Measurements from ENCODE around the gene CXCL9.
"Not testable (repeated sequence)": the region's sequence is repeated elsewhere in the genome, so short reads cannot be mapped to it uniquely, and the experiment has no call there.

CXCL9 gene

DNA sequence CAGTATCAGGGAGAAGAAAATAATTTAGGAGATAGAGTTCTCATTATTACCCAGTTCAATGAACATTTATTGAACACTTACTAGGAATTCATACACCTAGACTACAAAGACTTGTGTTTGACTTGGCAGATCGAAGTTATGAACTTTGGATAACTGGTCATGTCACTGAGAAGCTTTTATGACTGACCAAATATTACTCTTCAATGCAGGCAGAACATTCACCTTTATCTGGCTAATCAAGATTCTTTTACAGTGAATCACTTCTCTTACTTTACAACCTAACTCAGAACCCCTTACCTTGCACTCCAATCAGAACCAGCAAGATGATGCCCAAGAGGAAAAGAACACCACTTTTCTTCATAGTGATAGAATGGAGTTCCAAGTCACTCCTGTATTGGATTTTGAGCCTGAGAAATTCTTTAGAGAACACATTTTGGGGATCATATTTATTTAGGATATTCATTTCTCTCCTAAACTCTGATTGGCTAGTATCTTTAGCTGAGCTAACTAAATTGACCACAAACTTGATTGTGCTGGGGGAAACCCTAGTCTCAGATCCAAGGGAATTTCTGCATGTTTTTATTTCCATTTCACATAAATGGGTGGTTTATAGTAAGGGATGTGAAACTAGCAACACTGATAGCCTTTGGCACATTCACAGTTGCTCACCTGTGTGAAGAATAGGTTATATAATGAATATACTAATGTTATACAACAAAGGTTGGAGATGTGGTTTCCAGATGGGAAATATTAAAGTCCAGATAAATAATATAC, at the start of gene CXCL9:
CXCL9 (minus strand) TSS at position 421 of the 774 bp plus-strand sequence; CDS start at position 361, 60 bp downstream.
- no peak for DNase-seq

DNA sequence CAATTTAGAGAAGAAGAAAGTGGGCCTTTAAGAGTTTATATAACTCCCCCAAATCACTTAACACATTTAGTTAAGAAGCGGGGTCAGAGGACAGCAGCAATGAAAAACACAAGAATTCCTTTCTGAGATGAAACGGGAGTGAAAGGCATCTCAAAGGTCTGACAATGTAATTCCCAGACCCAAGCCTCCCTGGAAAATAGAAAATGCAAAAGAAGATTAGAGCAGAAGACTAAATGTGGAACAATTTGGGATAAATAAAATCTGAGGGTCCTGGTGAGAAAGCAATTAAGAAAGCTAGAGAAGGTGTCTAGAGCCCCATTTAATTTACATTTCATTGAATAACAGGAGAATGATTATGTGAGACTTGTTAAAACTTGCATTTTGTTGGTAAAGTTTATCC, 48.1 kb upstream of the CXCL9 start:
- no peak for DNase-seq

DNA sequence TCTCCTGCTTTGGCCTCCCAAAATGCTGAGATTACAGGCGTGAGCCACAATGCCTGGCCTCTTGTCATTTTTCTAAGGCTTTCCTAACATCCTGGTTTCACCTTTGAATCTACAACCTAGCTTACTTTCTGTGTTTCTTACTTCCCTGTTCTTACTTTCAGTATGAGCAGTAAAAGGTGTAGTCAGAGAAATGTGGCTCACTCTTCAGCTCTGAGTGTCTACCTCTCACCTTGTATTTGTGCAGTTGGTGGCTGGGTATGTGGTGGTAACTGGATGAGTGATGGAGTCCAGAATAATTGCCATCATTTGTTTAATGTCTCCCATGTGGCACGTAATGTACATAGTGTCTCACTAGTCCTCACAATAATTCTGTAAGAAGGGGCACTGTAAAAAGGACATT, 47.7 kb upstream of the CXCL9 start:
- DNase-seq: no peak

DNA sequence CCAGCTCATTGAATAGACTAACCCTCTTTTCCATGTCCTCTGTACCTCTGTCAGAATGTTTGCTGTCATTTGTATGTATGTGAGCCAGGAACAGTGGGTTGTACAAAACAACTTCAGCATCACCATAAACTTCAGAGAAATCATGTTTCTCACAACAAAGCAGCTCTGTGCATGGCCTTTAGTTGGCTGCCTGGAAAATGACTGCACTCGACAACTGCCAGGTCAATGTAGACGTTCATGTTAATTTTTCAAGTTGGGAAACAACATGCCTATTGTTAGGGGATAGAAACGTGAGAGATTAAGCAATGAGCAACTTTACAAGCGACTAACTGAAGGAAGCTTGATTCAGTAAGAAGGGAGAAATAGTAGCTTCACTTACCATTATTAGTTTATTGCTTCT, 46.4 kb upstream of the CXCL9 start:
- DNase-seq: no peak

DNA sequence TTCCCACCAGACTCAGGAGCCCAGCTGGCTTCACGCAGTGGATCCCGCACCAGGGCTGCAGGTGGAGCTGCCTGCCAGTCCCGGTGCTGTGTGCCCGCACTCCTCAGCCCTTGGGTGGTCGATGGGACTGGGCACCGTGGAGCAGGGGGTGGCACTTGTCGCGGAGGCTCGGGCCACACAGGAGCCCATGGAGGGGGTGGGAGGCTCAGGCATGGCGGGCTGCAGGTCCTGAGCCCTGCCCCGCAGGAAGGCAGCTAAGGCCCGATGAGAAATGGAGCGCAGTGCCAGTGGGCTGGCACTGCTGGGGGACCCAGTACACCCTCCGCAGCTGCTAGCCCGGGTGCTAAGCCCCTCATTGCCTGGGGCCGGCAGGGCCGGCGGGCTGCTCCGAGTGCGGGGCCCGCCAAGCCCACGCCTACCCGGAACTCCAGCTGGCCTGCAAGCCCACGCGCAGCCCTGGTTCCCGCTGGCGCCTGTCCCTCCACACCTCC, 43.3 kb upstream of the CXCL9 start:
- DNase-seq: not testable (repeated sequence)

DNA sequence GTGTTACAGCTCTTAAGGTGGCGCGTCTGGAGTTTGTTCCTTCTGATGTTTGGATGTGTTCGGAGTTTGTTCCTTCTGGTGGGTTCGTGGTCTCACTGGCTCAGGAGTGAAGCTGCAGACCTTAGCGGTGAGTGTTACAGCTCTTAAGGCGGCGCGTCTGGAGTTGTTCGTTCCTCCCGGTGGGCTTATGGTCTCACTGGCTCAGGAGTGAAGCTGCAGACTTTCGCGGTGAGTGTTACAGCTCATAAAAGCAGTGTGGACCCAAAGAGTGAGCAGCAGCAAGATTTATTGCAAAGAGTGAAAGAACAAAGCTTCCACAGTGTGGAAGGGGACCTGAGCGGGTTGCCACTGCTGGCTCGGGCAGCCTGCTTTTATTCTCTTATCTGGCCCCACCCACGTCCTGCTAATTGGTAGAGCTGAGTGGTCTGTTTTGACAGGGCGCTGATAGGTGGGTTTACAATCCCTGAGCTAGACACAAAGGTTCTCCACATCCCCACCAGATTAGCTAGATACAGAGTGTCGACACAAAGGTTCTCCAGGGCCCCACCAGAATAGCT, 42.6 kb upstream of the CXCL9 start:
- not testable (repeated sequence) for DNase-seq

DNA sequence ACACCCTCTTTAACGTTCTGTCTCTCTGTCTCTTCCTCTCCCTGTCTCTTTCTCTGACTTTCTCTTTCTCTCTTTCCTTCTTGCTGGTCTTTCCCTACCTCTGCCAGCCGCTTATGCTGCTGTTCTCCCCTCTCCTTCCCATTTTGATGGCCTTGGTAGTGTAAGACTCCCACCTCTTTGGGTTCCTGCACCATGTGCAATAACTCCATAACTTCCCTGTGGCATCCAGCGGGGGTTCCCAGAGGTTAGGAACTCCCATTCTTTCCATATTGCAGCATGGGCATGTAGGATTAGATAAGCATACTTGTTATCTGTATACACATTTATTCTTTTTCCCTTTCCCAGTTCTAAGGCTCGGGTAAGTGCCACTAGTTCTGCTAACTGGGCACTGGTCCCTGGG, 37.4 kb upstream of the CXCL9 start:
- not testable (repeated sequence) for DNase-seq

DNA sequence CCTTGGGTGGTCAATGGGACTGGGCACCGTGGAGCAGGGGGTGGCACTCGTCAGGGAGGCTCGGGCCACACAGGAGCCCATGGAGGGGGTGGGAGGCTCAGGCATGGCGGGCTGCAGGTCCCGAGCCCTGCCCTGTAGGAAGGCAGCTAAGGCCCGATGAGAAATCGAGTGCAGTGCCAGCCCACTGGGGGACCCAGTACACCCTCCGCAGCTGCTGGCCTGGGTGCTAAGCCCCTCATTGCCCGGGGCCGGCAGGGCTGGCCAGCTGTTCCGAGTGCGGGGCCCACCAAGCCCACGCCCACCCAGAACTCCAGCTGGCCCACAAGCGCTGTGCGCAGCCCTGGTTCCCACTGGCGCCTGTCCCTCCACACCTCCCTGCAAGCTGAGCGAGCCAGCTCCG, 36.0 kb upstream of the CXCL9 start:
- DNase-seq: not testable (repeated sequence)

DNA sequence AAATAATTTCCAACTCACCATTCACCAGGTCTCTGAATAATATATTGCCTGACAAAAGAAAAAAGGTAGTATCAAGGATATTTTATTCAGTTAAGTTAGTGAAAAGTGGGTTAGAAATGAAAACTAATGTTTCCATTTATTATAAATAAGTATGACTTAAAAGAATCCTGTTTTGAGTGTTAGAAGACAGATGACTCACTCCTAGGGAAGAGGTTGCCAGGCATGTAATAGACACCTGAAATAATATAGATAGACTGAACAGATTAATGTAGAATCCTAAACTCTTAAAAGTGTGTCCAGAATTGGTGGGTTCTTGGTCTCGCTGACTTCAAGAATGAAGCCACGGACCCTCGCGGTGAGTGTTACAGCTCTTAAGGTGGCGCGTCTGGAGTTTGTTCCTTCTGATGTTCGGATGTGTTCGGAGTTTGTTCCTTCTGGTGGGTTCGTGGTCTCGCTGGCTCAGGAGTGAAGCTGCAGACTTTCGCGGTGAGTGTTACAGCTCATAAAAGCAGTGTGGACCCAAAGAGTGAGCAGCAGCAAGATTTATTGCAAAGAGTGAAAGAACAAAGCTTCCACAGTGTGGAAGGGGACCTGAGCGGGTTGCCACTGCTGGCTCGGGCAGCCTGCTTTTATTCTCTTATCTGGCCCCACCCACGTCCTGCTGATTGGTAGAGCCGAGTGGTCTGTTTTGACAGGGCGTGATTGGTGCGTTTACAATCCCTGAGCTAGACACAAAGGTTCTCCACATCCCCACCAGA, 35.1 kb upstream of the CXCL9 start:
- DNase-seq: not testable (repeated sequence)

DNA sequence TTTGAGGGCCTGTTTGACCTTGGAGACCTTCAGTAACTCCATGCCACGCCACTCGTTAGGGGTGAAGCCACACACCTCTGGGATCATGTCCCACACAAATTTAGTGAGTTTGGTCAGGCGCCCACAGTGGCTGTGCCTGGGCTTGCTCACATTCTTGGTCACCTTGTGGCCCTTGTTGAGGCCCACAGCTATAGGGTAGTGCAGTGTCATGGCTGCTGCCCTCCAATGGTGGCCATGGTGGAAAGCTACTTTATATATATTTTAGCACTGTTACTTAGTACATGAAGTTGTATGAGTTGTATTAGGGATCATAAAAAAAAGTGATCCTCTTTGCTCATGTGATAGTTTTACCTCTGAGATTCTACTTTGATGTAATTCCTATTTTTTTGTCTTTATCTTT, 29.5 kb upstream of the CXCL9 start:
- DNase-seq: no peak

DNA sequence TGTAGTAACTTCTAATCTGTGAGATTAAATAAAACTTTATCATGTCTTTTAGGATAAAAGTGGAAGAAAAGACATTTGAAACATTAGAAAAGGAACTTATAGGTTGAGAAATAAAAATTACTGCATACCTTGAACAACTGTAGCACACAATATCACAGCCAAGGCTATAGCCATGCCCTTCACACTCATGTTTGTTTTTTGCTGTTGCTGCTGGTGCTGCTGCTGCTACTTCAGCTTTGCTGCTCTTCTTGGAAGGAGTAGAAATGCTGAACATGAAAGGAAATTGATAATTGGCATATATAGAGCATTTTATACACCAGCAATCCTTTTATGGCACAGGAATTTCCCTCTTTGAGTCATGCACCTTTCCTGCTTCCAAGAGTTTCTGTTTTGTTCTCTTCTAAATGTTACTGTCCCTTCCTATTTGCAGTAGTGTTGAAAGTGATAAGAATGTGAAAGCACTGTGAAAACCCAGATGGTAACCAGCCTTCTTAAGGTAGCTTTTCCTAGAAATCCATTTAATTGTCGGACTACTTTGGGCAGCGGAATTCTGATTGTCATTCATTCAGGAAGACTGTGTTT, 28.6 kb upstream of the CXCL9 start, which contains the start of gene CXCL11:
CXCL11 (minus strand) TSS at position 272 of the 582 bp plus-strand sequence; CDS start at position 189, 83 bp downstream.
- DNase-seq: no peak

DNA sequence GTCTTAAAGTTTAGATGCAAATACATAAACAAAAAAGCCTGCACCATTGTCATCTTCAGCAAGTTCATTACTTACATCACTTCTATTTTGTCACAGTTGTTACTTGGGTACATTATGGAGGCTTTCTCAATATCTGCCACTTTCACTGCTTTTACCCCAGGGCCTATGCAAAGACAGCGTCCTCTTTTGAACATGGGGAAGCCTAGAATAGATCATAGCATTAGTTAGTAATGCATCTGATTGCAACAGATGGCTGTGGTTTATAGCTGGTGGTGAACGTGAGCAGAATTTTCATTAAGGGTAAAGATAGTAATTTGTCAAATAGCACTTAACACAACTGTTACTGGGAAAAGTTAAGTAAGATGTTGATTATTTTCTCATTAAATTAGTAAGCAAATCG, 27.8 kb upstream of the CXCL9 start:
- DNase-seq: no peak

DNA sequence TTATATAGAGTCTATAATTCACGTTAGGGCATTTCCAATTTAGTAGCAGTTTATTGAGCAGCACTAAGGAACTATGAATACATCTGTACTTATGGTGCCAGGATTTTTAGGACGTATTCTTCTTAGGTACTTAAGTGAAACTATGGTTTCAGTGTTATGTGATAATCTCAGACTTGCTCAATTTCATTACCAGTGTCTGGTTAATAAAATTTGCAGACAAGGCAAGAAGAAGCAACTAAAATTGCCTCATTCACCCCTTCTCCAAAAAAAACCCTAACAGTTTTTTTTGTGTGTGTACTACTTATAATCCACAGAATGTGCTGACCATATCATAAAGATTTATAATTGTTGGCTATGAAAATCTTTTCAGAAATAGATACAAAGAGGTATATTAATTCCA, 22.0 kb upstream of the CXCL9 start:
- DNase-seq: no peak

DNA sequence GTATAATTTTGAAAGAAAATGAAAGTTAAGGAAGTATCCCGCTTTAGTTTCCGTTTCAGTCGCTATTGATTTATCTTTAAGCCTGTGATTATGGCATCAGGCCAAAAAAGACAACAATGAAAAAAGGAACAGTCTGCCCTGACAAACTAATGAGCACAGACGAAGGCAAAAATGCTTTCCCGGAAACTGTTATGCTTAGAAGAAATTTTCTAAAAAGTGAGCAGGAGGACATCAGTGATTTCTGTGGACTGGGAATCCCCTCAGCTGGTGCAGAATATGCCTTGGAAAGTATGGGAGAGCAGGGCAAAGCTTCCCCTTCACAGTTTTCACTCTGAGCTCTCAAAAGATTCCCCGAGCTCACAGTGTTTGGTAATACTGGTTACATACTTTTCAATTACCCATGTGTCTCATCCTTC, 21.0 kb upstream of the CXCL9 start:
- no peak for DNase-seq

DNA sequence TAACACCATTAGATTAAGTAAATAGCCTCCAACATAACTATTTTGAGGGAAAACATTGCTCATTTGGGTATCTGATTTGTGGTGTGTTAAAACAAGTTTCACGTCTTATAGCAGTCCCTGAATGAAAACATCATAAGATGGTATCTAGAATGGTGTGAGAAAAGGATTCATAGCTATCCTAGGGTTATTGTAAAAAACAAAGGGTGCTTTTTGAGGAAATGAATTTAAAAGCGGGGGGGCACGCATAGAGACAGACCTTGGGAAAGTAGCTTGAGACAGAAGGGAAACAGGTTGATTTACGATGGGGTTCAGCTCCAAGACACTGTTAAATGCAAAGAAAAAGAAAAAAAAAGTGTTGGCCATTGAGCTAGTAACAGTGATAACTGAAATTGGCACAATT, 16.8 kb upstream of the CXCL9 start:
- no peak for DNase-seq

DNA sequence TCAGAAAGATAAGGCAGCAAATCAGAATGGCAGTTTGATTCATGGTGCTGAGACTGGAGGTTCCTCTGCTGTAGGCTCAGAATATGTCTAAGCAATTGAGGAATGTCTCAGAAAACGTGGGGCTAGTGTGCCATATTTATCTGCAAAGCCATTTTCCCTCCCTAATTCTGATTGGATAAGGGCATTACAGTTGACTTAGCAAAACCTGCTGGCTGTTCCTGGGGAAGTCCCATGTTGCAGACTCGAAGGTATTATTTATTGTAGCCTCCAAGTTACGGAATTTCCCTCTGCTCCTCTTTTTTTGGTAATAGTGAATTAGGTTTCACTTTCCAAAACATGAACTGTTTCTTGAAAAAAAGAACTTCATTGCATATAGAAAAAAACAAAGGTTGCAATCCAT, 16.1 kb upstream of the CXCL9 start, which contains the start of gene CXCL10:
CXCL10 (minus strand) TSS at position 109 of the 400 bp plus-strand sequence; CDS start at position 43, 66 bp downstream.
- DNase-seq: no peak

DNA sequence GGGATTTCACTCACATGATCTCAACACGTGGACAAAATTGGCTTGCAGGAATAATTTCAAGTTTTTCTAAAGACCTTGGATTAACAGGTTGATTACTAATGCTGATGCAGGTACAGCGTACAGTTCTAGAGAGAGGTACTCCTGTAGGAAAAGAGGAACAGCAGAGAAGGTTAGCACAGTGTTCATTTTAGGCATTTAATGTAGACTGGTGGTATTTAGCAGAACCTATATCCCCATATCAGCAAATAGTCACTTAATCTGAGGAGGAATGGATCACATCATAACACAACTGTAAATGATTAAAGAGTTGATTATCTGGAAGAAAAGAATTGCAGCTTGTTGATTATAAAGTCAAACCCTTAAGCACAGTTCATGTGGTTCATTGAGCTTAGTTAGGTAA, 15.4 kb upstream of the CXCL9 start:
- DNase-seq: no peak

DNA sequence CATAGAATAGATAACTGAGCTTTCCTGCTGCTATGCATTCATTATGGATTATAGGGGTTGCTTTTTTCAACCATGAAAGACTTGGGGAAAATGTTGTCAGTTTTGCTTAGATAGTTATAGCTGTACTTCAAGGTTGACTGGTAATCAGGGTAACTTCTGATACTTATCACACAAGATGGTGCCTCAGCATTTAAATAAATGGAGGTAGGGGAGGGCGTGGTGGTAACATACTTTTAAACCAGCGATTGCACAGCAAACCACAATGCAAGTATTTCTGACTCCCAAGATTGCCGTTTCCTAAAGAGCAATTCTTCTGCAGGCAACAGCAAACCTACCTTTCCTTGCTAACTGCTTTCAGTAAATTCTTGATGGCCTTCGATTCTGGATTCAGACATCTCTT, 14.7 kb upstream of the CXCL9 start:
- DNase-seq: no peak

DNA sequence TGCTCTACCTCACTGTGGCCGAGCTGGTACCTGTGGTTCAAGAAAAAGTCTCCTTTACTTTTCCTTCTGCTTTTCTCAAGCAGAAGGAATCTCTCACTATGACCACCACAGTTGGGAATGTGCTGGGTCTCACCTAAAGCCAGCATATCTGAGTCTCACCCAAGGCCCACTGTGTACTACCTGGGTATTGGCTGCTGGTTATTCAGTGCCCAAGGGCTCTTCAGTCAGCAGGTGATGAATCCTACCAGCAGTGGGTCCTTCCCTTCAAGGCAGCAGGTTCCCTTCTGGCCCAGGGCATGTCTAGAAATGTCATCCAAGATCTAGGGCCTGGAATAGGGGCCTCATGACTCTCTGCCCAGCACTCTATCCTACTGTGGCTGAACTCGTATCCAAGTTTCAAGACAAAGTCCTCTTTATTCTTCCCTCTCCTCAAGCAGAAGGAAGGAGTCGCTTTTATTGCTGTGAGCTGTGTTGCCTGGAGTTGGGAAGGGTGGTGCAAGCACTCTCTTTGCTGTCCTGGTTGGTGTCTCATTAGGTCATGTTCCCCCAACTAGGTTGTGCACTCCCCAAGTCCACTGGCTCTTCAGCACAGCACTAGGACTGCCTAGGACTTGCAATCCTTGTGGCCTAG, 9.9 kb upstream of the CXCL9 start:
- DNase-seq: no peak

DNA sequence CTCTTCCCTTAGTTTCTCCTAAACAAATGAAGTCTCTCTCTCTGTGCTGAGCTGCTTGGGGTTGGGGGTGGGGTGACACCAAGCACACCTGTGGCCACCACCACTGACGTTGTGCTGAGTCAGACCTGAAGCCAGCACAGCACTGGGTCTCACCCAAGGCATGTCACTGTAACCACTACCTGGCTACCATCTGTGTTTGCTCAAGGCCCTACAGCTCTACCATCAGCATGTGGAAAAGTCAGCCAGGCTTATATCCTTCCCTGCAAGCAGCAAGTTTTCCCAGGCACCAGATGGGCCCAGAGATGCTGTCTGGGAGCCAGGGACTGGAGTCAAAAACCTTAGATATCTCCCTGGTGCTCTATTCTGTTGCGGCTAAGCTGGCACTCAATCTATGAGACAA, 9.1 kb upstream of the CXCL9 start:
- no peak for DNase-seq

DNA sequence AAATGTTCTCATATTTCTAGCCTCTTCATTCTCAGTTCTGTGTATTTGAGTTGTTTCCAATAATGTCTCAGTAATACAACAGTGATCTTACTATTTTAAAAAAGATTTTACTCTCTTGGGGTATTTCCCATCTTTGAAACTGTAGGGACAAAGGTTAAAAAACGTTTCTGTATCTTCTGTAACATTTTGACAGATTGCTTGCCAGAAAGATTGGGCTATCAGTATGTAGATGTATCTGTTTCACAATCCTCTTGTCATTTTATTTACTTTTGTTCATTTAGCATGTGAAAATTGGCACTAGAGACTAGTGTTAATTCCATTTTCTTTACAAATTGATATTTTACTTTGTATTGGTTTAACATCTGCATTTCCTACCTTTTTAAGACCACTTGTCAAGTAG, 6.2 kb upstream of the CXCL9 start:
- DNase-seq: no peak

DNA sequence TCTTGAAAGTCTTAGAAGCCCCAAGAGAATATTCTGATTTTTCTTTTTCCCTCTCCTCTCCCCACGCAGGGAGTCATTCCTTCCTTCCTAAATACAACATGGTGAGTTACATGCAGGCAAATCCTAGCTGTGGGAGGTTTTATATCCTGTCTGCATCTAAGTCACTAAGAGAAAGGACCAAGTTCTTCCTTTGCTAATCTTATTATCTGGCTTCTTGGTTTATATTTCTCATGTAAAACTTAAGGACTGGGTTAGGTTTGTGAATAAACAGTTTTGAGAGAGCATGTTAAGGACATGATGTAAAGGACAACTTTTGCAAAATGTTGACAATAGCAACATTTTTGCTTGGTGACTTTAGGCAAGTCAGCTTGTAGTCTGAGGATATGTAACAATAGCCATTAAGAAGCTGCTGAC, 5.1 kb upstream of the CXCL9 start:
- DNase-seq: no peak

Data from NCI-H1436 treated with DMSO at 0.1 percent for 48 hours (cell line).